Endothelial cell of umbilical vein (primary cell): ENCODE results near the gene C1orf198. TPM values are rescaled to one million over a fixed set of nuclear protein-coding genes. Genes with fewer than 3 reads are reported as not detected.

ENCODE experiments used
- BruUV-seq: library from RNA; stranded (reverse); fragments of 400-500 nt; replicated peaks from 2 replicates; lab custom pipeline; 2021; lab: Mats Ljungman, UMichigan
- CTCF ChIA-PET: fragments of 300-600, 350-600 bp; sonication (Branson Sonifier 250); formaldehyde crosslinking; loops from one replicate; lab custom pipeline; 2021; ENCODE audit warnings: antibody characterized with exemption, inconsistent platforms; lab: Charles Lee
- POLR2A ChIA-PET: fragments of 300-600, 350-600 bp; sonication (Branson Sonifier 250); formaldehyde crosslinking; loops from one replicate; lab custom pipeline; 2021; ENCODE audit warnings: antibody characterized with exemption, inconsistent platforms; lab: Charles Lee
- DNase-seq: peaks from one replicate; pipeline ENCODE4 v3.0.0-alpha.2; 2011; ENCODE audit warnings: low read depth, low spot score
- FAIRE-seq: peaks from 2 replicates; lab custom pipeline; 2011; peaks lifted over from hg19 to GRCh38; lab: Jason Lieb, UNC
- H2AFZ ChIP-seq: 2 replicates; pipeline ENCODE4 v1.6.0; 2012; ENCODE audit warnings: low read depth, low read length, control low read depth, inconsistent platforms
- H3K27ac ChIP-seq: 2 replicates; pipeline ENCODE4 v1.5.1; 2011; ENCODE audit warnings: low read depth, mild to moderate bottlenecking, control low read depth, low read length, moderate library complexity; ENCODE audit not compliant: insufficient read depth
- H3K27me3 ChIP-seq, 2 experiments: 2 replicates each; pipeline versions ENCODE4 v1.6.0 to v1.6.1; 2011; ENCODE audit warnings: low read length in 2 of 2, mixed read lengths in 1 of 2; ENCODE audit not compliant: control insufficient read depth in 2 of 2, insufficient read depth in 2 of 2
- H3K36me3 ChIP-seq, 2 experiments: 2 replicates in 1 of 2; 3 replicates in 1 of 2; pipeline ENCODE4 v1.5.1; 2011; ENCODE audit warnings: low read length in 2 of 2, mild to moderate bottlenecking in 1 of 2, moderate library complexity in 1 of 2; ENCODE audit not compliant: control insufficient read depth in 2 of 2, insufficient read depth in 2 of 2; ENCODE audit errors: extremely low read depth in 1 of 2
- H3K4me1 ChIP-seq: 3 replicates; pipeline ENCODE4 v1.5.1; 2011; ENCODE audit warnings: mild to moderate bottlenecking, low read length; ENCODE audit not compliant: control insufficient read depth, insufficient read depth; ENCODE audit errors: extremely low read depth
- H3K4me2 ChIP-seq: 2 replicates; pipeline ENCODE4 v1.6.1; 2011; ENCODE audit warnings: low read length, control low read depth, mixed read lengths; ENCODE audit not compliant: insufficient read depth
- H3K4me3 ChIP-seq, 3 experiments: fragments of 200-600 bp in 1 of 3; sonication (generic), shearing (Covaris generic) in 1 of 3; replicated peaks in 1 of 3; 2 replicates each; pipeline ENCODE4 v1.5.1; 2011 to 2016; ENCODE audit warnings: control low read depth in 3 of 3, low read length in 3 of 3, mild to moderate bottlenecking in 2 of 3, inconsistent platforms in 1 of 3, low read depth in 1 of 3, moderate library complexity in 1 of 3; ENCODE audit not compliant: insufficient read depth in 1 of 3
- H3K79me2 ChIP-seq: 2 replicates; pipeline ENCODE4 v1.6.0; 2012; ENCODE audit warnings: low read length, inconsistent platforms; ENCODE audit not compliant: control insufficient read depth, insufficient read depth
- H3K9ac ChIP-seq: replicated peaks from 2 replicates; pipeline ENCODE3; 2011; ENCODE audit warnings: low read length, control low read depth; ENCODE audit not compliant: insufficient read depth; ENCODE audit errors: extremely low read depth
- H3K9me1 ChIP-seq: replicated peaks from 3 replicates; pipeline ENCODE4 v1.6.0; 2011; ENCODE audit warnings: mild to moderate bottlenecking, low read length; ENCODE audit not compliant: control insufficient read depth, insufficient read depth; ENCODE audit errors: extremely low read depth
- H3K9me3 ChIP-seq: replicated peaks from 2 replicates; pipeline ENCODE4 v1.5.1; 2012; ENCODE audit warnings: low read length, inconsistent platforms; ENCODE audit not compliant: control insufficient read depth, insufficient read depth
- H4K20me1 ChIP-seq: replicated peaks from 2 replicates; pipeline ENCODE3; 2011; ENCODE audit warnings: mild to moderate bottlenecking, low read length; ENCODE audit not compliant: control insufficient read depth, insufficient read depth; ENCODE audit errors: extremely low read depth
- CTCF ChIP-seq, 2 donors: IDR thresholded peaks; 1 replicate in 1 of 2; 2 replicates in 1 of 2; pipeline ENCODE4 v1.5.1; 2011; ENCODE audit warnings: low read length in 2 of 2, mild to moderate bottlenecking in 2 of 2, moderate library complexity in 2 of 2, control low read depth in 1 of 2, inconsistent platforms in 1 of 2, low read depth in 1 of 2; ENCODE audit not compliant: insufficient read depth in 1 of 2; ENCODE audit errors: extremely low read depth in 1 of 2
- EZH2 ChIP-seq: IDR thresholded peaks from 2 replicates; pipeline ENCODE4 v1.6.1; 2012; ENCODE audit warnings: borderline replicate concordance, low read depth, mild to moderate bottlenecking, moderate library complexity, low read length, inconsistent platforms; ENCODE audit not compliant: severe bottlenecking
- FOS ChIP-seq: IDR thresholded peaks from 2 replicates; pipeline ENCODE4 v1.6.1; 2011; ENCODE audit warnings: mild to moderate bottlenecking, low read length, moderate library complexity, borderline replicate concordance; ENCODE audit not compliant: insufficient read depth
- JUN ChIP-seq: IDR thresholded peaks from 2 replicates; pipeline ENCODE4 v1.6.1; 2011; ENCODE audit warnings: borderline replicate concordance, low read depth; ENCODE audit not compliant: insufficient read length, insufficient read depth
- MAX ChIP-seq: IDR thresholded peaks from 2 replicates; pipeline ENCODE4 v1.6.1; 2011; ENCODE audit not compliant: insufficient read depth, insufficient read length
- POLR2A ChIP-seq: IDR thresholded peaks from 2 replicates; pipeline ENCODE4 v1.6.1; 2012; ENCODE audit warnings: low read depth, mild to moderate bottlenecking, control low read depth, low read length
- dilution Hi-C: fragments of 300-500 bp; cut with MboI; formaldehyde crosslinking; loops from one replicate; pipeline ENCODE4 v1.15.0; 2019; ENCODE audit warnings: low sequenced_read_pairs; ENCODE audit not compliant: extremely low pct_ligation_motif_present
- intact Hi-C: fragments of 100-400 bp; cut with micrococcal nuclease; formaldehyde crosslinking; loops from one replicate; pipeline ENCODE4 v1.10.0; 2022
- polyA plus RNA-seq, 4 experiments: library from polyadenylated mRNA; depleted of rRNA in 3 of 4; stranded (reverse) in 3 of 4; unstranded in 1 of 4; fragments of >200 nt; gene quantifications; 2 replicates each; pipeline versions ENCODE4 v1.2.1 to v1.2.3, GENCODE V29; 2011 to 2012; ENCODE audit warnings: missing spikeins in 1 of 4
- total RNA-seq: library from RNA; stranded (reverse); gene quantifications from 2 replicates; pipeline ENCODE4 v1.2.3, GENCODE V29; 2021

C1orf198 gene
- total and polyA plus RNA-seq, 2 donors (not counting 3 experiments of a cell fraction or from before 2014, with no cell fraction given) = 21.2 to 29.2 TPM

GRCh38 chr1:230917284-230918135 is 49.2 kb upstream of the C1orf198 start:
- Histone ChIP-seq H3K9me1 (no peaks in the 10 kb centered on the region), H3K36me3 (peaks cover 0 to 14% of the 10 kb centered on the region in 2 experiments), H3K27me3 (no peaks in the 10 kb centered on the region), H3K79me2 (no peaks in the 10 kb centered on the region), H3K27ac (no peak overlapping the region), H4K20me1 (no peaks in the 10 kb centered on the region), H3K9ac (no peak overlapping the region), H3K4me1 (no peaks in the 10 kb centered on the region), H3K9me3 (no peaks in the 10 kb centered on the region), H2AFZ (no peak overlapping the region), H3K4me2 (no peak overlapping the region), H3K4me3 (no peak overlapping the region)
- peak; percentile 73 to 77 for TF ChIP-seq CTCF (IDR thresholded peaks at IDR 0.05; ENCODE audit: extremely low read depth in 1 of 2, insufficient read depth in 1 of 2, low read depth in 1 of 2, low read length in 2 of 2)
- no peak for TF ChIP-seq FOS
- TF ChIP-seq MAX = no peak
- no peak for TF ChIP-seq EZH2
- no peak for TF ChIP-seq JUN
- TF ChIP-seq POLR2A = no peak
- POLR2A ChIA-PET = no interaction called here
- intact Hi-C loops = loop anchor here (1.0 to 2.0 kb wide), 8 partner anchors 62 to 687 kb away; partner anchors contain the start of genes ARV1, COG2 and FAM89A
- CTCF ChIA-PET = interaction anchor here (0.6 to 2.5 kb wide), 10 partner anchors 51 to 297 kb away, joined by 3 to 16 read pairs (median 4); no protein-coding TSS in a partner anchor
- DNase-seq (peak; percentile 72), FAIRE-seq (peak; percentile 79)
- dilution Hi-C loops = no loop called here
- no TSS peak for BruUV-seq
